Skeletal muscle tissue (tissue), 4 donors: Measurements from ENCODE around the gene CHST15. TPM values are rescaled to one million over a fixed set of nuclear protein-coding genes. Genes with fewer than 3 reads are reported as not detected.

Source experiments
- H3K27ac ChIP-seq: one replicate; pipeline ENCODE4 v1.7.0; 2013; ENCODE audit warnings: mild to moderate bottlenecking, low read depth, low read length, inconsistent platforms
- H3K27me3 ChIP-seq, 3 donors: one replicate each; pipeline ENCODE4 v1.7.0; 2013; ENCODE audit warnings: low read length in 3 of 3; ENCODE audit not compliant: control insufficient read depth in 3 of 3, insufficient read depth in 3 of 3
- H3K36me3 ChIP-seq, 3 donors: one replicate each; pipeline ENCODE4 v1.7.0; 2013; ENCODE audit warnings: low read length in 3 of 3; ENCODE audit not compliant: control insufficient read depth in 3 of 3, insufficient read depth in 3 of 3
- H3K4me1 ChIP-seq, 3 donors: one replicate each; pipeline ENCODE4 v1.7.0; 2013; ENCODE audit warnings: low read length in 3 of 3, mild to moderate bottlenecking in 3 of 3; ENCODE audit not compliant: control insufficient read depth in 3 of 3, insufficient read depth in 3 of 3
- H3K4me3 ChIP-seq, 3 donors: one replicate each; pipeline ENCODE4 v1.7.0; 2013; ENCODE audit warnings: low read length in 3 of 3
- H3K9ac ChIP-seq, 3 donors: one replicate each; pipeline ENCODE4 v1.7.0; 2013; ENCODE audit warnings: low read length in 3 of 3, mild to moderate bottlenecking in 3 of 3, moderate library complexity in 2 of 3, low read depth in 1 of 3
- H3K9me3 ChIP-seq, 3 donors: one replicate each; pipeline ENCODE4 v1.7.0; 2013; ENCODE audit warnings: low read length in 3 of 3; ENCODE audit not compliant: control insufficient read depth in 3 of 3
- total RNA-seq: library from RNA; depleted of rRNA; stranded (reverse); fragments of >200 nt; gene quantifications from one replicate; pipeline ENCODE4 v1.2.3, GENCODE V29; 2014
- donor health status: Osteomylitis.

CHST15 gene
- total RNA-seq, 1 donor from 2014 or later: 19.3 TPM

GRCh38 chr10:124013916-124014315 lies 79.5 kb downstream of the CHST15 start:
- H3K9ac ChIP-seq: no peak overlapping the region
- no peak overlapping the region for H3K4me3 ChIP-seq
- H3K4me1 ChIP-seq: peaks cover 0 to 2% (median 0%) of the 10 kb centered on the region in 3 donors
- peaks cover 0 to 3% (median 2%) of the 10 kb centered on the region in 3 donors for H3K9me3 ChIP-seq
- peaks cover 8 to 22% (median 8%) of the 10 kb centered on the region in 3 donors for H3K36me3 ChIP-seq
- no peaks in the 10 kb centered on the region for H3K27me3 ChIP-seq
- no peak overlapping the region for H3K27ac ChIP-seq

GRCh38 chr10:124012991-124013390 lies 80.4 kb downstream of the CHST15 start:
- Histone ChIP-seq H3K36me3 (peaks cover 13 to 31% (median 14%) of the 10 kb centered on the region in 3 donors), H3K9me3 (peaks cover 0 to 3% (median 2%) of the 10 kb centered on the region in 3 donors), H3K9ac (no peak overlapping the region), H3K4me1 (no peaks in the 10 kb centered on the region), H3K27me3 (no peaks in the 10 kb centered on the region), H3K27ac (no peak overlapping the region), H3K4me3 (no peak overlapping the region)

GRCh38 chr10:124012583-124012982 lies 80.8 kb downstream of the CHST15 start:
- no peak overlapping the region for H3K4me3 ChIP-seq
- no peak overlapping the region for H3K9ac ChIP-seq
- H3K36me3 ChIP-seq: peaks cover 13 to 34% (median 14%) of the 10 kb centered on the region in 3 donors
- no peak overlapping the region for H3K27ac ChIP-seq
- H3K4me1 ChIP-seq: no peaks in the 10 kb centered on the region
- H3K9me3 ChIP-seq: peaks cover 0 to 3% (median 2%) of the 10 kb centered on the region in 3 donors
- no peaks in the 10 kb centered on the region for H3K27me3 ChIP-seq

- peaks cover 14 to 34% (median 15%) of the 10 kb centered on the region in 3 donors for H3K36me3 ChIP-seq
- no peak overlapping the region for H3K27ac ChIP-seq
- H3K27me3 ChIP-seq: no peaks in the 10 kb centered on the region
- no peak overlapping the region for H3K9ac ChIP-seq
- H3K4me1 ChIP-seq: no peaks in the 10 kb centered on the region
- H3K4me3 ChIP-seq: no peak overlapping the region
- H3K9me3 ChIP-seq: peaks cover 0 to 3% (median 2%) of the 10 kb centered on the region in 3 donors
Observed at GRCh38 chr10:124012066-124012465, 81.3 kb downstream of the CHST15 start.

GRCh38 chr10:124011464-124011863 lies 81.9 kb downstream of the CHST15 start:
- peaks cover 0 to 2% (median 0%) of the 10 kb centered on the region in 3 donors for H3K4me1 ChIP-seq
- peaks cover 0 to 3% (median 2%) of the 10 kb centered on the region in 3 donors for H3K9me3 ChIP-seq
- no peak overlapping the region for H3K27ac ChIP-seq
- no peak overlapping the region for H3K4me3 ChIP-seq
- no peak overlapping the region for H3K9ac ChIP-seq
- H3K36me3 ChIP-seq: peaks cover 16 to 34% (median 20%) of the 10 kb centered on the region in 3 donors
- no peaks in the 10 kb centered on the region for H3K27me3 ChIP-seq

DNA sequence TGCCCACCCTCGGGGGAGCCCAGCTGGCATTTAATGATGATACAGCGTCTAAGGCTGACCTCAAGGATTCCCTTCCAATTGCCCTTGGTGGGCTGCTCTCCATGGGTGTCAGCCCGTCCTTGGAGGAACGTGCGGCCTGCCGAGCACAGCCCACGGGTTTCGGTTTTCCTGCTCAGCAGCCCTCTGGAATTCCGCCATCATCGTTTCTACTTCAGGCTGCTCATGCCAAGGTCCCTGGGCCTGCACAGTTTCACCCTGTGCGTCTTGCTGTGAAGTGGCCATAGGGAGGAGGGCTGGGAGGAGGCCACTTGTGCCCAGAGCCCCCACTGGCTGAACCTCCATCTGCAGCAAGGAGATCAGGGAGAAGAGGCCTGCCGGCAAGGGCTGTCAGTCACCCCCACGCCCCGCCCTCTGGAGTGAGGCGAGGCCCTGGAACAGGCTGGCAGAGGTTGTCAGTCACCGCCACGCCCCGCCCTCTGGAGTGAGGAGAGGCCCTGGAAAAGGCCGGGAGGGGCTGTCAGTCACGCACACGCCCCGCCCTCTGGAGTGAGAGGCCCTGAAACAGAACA lies 82.8 kb downstream of the CHST15 start:
- Histone ChIP-seq H3K27ac (no peak overlapping the region), H3K4me1 (peaks cover 0 to 8% (median 0%) of the 10 kb centered on the region in 3 donors), H3K4me3 (no peak overlapping the region), H3K9me3 (peaks cover 0 to 3% (median 2%) of the 10 kb centered on the region in 3 donors), H3K36me3 (peaks cover 16 to 34% (median 22%) of the 10 kb centered on the region in 3 donors), H3K9ac (no peak overlapping the region), H3K27me3 (no peaks in the 10 kb centered on the region)

DNA sequence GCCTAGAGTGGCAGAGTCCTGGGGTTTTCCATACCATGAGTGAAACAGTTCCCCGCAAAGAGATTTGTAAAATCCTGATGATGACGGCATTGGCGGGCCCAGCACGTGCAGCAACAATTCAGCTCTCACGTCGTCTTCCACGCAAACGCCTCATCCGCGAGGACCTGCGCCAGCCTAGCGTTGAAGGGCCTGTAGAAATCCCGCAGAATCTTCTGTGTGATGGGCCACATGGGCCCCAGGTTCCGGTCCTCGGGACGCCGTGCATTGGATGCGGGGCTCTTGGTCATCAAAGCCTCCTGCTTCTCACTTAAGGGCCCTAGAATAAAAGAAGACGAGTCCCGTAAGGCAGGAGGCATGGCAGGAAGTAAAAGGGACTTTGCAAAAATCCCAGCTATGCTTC lies 83.4 kb downstream of the CHST15 start:
- Histone ChIP-seq H3K27ac (no peak overlapping the region), H3K9me3 (peaks cover 0 to 3% (median 2%) of the 10 kb centered on the region in 3 donors), H3K36me3 (peaks cover 16 to 34% (median 21%) of the 10 kb centered on the region in 3 donors), H3K4me3 (no peak overlapping the region), H3K4me1 (peaks cover 0 to 12% (median 0%) of the 10 kb centered on the region in 3 donors), H3K27me3 (no peaks in the 10 kb centered on the region), H3K9ac (no peak overlapping the region)

DNA sequence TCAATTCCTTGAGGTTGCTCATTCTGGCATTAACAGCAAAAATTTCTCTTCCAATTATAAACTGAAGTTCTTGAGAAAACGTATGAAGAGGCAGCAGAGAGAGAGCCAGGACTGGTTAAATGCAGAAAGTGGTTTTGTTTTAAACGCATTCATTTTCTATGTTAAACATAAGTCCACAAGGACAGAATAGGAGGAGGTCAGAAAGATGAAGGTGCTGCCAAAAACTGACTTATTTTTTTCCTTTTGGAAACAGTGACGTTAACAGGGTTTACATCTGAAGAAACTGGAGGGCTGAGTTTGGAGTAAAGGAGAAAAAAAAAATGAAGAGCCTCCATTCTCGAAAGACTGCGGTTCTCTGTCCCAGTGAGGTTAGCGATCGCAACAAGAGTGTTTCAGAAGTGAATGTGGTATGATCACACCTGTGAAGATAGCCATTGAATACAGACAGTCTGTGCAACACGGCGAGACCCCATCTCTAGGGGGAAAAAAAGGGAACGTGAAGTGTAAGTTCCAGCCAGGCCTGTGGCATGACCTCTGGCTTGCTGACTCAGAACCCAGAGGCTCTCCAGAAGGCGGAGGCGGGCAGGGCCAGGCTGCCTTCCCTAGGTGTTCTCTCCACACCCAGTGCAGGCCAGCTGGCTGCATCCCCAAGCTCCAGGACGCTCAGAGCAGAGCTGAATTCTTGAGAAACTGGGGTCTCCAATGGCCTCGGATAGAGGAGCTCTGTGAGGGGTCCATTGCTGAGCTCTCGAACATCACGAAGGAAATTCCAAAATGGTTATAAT lies 84.0 kb downstream of the CHST15 start:
- H3K27ac ChIP-seq: no peak overlapping the region
- no peak overlapping the region for H3K4me3 ChIP-seq
- no peaks in the 10 kb centered on the region for H3K27me3 ChIP-seq
- H3K4me1 ChIP-seq: peaks cover 0 to 12% (median 0%) of the 10 kb centered on the region in 3 donors
- no peak overlapping the region for H3K9ac ChIP-seq
- H3K36me3 ChIP-seq: peaks cover 16 to 34% (median 21%) of the 10 kb centered on the region in 3 donors
- H3K9me3 ChIP-seq: peaks cover 0 to 3% (median 2%) of the 10 kb centered on the region in 3 donors

- H3K27me3 ChIP-seq: no peaks in the 10 kb centered on the region
- peaks cover 0 to 12% (median 0%) of the 10 kb centered on the region in 3 donors for H3K4me1 ChIP-seq
- peaks cover 0 to 2% (median under 1%) of the 10 kb centered on the region in 3 donors for H3K9me3 ChIP-seq
- no peak overlapping the region for H3K27ac ChIP-seq
- no peak overlapping the region for H3K4me3 ChIP-seq
- H3K9ac ChIP-seq: no peak overlapping the region
- H3K36me3 ChIP-seq: peaks cover 16 to 34% (median 21%) of the 10 kb centered on the region in 3 donors
Observed at GRCh38 chr10:124008681-124009080, 84.7 kb downstream of the CHST15 start.

DNA sequence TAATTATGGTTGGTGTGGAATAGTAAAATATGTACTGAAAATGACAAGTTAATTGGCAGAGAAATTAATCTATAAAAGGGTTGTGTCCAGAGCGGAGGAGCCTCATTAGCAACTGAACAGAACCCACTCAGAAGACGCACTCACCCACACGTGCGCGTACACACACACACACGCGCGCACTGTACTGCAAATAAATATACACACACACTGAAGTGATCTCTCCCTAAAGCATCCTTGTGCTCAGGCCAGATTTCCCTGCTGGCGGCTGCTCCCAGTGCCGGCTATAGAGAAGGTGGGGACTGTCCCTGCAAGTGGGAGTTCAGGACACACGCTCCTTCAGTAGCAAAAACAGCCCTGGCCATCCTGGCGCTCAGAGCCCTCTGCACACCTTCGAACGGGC lies 85.2 kb downstream of the CHST15 start:
- no peak overlapping the region for H3K27ac ChIP-seq
- peaks cover 0 to 12% (median 0%) of the 10 kb centered on the region in 3 donors for H3K4me1 ChIP-seq
- H3K36me3 ChIP-seq: peaks cover 16 to 34% (median 21%) of the 10 kb centered on the region in 3 donors
- no peak overlapping the region for H3K4me3 ChIP-seq
- no peaks in the 10 kb centered on the region for H3K27me3 ChIP-seq
- H3K9ac ChIP-seq: no peak overlapping the region
- peaks cover 0 to 2% (median 0%) of the 10 kb centered on the region in 3 donors for H3K9me3 ChIP-seq
